ENCODE data around the gene PMM1.
"Not testable (repeated sequence)": the region's sequence is repeated elsewhere in the genome, so short reads cannot be mapped to it uniquely, and the experiment has no call there.

DNA sequence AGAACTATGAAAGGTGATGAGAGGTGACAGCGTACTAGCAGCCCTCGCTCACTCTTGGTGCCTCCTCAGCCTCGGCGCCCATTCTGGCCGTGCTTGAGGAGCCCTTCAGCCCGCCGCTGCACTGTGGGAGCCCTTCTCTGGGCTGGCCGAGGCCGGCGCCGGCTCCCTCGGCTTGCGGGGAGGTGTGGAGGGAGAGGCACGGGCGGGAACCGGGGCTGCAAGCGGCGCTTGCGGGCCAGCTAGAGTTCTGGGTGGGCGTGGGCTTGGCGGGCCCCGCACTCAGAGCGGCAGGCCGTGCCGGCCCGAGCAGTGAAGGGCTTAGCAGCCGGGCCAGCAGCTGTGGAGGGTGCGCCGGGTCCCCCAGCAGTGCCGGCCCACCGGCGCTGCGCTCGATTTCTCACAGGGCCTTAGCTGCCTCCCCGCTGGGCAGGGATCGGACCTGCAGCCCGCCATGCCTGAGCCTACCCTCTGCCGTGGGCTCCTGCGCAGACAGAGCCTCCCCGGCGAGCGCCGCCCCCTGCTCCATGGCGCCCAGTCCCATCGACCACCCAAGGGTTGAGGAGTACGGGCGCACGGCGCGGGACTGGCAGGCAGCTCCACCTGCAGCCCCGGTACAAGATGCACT, 3.8 kb upstream of the PMM1 start:
- TF ChIP-seq, protein P1, sequence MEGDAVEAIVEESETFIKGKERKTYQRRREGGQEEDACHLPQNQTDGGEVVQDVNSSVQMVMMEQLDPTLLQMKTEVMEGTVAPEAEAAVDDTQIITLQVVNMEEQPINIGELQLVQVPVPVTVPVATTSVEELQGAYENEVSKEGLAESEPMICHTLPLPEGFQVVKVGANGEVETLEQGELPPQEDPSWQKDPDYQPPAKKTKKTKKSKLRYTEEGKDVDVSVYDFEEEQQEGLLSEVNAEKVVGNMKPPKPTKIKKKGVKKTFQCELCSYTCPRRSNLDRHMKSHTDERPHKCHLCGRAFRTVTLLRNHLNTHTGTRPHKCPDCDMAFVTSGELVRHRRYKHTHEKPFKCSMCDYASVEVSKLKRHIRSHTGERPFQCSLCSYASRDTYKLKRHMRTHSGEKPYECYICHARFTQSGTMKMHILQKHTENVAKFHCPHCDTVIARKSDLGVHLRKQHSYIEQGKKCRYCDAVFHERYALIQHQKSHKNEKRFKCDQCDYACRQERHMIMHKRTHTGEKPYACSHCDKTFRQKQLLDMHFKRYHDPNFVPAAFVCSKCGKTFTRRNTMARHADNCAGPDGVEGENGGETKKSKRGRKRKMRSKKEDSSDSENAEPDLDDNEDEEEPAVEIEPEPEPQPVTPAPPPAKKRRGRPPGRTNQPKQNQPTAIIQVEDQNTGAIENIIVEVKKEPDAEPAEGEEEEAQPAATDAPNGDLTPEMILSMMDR (conservative IDR thresholded peaks at IDR 0.05; ENCODE audit: low read length) = not testable (repeated sequence)
- not testable (repeated sequence) for TF ChIP-seq EZH2phosphoT487 (IDR thresholded peaks at IDR 0.05; ENCODE audit: borderline replicate concordance, low read depth, low read length)

All from OCI-LY7 (cell line).